ENCODE measurements around the gene MYMX.
A peak's percentile ranks its signal among the peaks of the same experiment; 100 is the strongest.

The MYMX gene

GRCh38 chr6:44234101-44235025 is 17.6 kb downstream of the MYMX start:
- DNase-seq = no peak

GRCh38 chr6:44235269-44235668 is 18.5 kb downstream of the MYMX start:
- no peak for DNase-seq

DNA sequence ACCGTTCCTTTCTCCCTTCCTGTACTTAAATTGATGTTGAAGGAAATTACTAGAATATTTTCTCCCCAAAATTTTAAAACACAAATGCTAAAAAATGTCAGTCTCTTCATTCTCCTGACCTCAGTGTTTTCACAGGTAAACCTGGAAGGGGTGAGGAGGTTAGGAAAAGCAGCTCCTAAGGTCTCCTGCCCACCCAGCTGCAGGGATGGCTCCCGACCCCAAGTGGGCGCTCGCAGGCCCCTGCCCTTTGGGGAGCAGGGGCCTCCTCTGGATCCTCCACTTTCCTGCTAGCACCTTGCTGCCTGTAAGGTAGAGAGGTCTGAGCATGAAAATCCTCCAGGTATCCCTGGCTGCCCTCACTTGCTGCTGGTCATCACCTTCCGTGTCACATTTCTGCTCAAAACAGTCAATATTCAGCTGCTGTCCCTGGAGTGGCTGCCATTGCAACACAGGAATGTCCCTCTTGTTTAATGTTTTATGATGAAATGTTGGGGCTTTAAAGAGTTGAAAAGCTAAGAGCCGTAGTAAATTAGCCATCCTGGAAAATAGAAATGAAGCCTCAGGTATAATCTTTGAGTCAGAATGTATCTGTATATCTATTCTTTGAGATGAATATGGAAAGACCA is 19.3 kb downstream of the MYMX start:
- no peak for DNase-seq

- DNase-seq = peak; percentile 52
Observed at GRCh38 chr6:44237021-44237812, 20.5 kb downstream of the MYMX start.

- DNase-seq = peak; percentile 69
Observed at GRCh38 chr6:44237813-44238433, 21.2 kb downstream of the MYMX start.

DNA sequence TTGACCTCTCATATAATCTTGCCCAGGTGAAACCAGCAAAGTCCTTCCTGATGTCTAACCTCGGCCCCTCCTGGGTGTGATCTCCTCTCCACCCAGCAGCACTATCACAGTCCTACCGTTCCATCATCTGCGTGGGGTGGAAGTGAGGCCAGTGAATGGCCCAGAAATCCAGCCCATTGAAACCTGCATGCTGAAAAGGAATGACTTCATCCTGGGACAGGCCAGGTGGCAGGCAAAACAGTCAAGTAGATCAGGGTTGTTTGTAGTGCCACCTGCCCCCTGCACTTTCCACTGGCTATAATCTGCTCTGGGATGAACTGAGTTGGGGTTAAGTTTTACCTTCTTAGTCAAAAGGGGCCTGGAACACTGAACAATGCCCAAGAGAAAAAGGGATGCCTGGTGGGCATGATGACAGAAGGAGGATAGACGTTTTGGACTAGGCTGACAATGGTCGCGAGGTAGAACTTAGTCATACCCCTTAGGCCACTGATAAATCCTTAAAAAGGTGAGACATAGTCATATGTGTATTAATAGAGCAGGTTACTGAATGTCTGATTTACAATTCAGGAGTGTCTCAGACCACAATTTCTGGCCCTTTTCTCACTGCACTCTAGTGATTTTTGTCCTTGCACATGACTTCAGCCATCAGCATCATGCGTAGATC is 22.1 kb downstream of the MYMX start:
- DNase-seq = no peak

DNA sequence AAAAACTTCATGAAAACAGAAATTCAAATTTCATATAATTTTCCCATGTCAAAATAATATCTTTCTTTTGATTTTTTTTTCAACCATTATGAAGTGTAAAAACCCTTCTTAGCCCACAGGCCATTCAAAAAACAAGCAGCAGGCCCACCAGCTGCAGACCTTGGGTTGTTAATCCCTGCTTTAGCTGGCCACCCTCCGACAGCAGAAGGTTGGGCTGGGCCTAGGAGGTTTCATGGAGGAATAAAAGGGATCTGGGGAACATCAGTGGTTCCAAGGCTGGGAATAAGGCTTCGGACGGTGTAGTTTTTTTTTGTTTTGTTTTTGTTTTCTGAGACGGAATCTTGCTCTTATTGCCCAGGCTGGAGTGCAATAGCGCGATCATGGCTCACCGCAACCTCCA is 26.6 kb downstream of the MYMX start:
- no peak for DNase-seq

GRCh38 chr6:44245391-44245911 is 28.7 kb downstream of the MYMX start:
- no peak for DNase-seq

DNA sequence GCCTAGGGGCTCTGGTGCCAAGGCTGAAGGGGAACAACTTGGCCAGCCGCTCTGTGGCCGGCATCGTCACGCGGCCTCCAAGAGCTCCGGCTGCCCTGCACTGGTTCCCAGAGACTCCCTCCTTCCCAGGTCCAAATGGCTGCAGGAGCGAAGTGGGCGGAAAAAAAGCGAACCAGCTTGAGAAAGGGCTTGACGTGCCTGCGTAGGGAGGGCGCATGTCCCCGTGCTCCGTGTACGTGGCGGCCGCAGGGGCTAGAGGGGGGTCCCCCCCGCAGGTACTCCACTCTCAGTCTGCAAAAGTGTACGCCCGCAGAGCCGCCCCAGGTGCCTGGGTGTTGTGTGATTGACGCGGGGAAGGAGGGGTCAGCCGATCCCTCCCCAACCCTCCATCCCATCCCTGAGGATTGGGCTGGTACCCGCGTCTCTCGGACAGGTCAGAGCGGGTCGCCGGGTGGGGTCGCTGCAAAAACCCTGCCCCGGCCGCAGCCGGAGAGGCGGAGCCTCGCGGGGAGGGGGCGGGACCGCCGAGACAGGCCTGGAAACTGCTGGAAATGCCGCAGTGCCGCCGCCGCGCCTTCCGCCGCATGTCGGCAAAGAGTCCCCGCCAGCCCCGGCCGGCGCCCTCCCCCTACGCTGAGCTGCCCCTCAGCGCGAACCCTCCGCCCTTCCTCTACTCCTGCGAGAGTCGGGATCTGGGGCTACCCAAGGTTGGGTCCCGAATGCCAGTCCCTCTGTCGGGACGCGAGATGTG is 29.4 kb downstream of the MYMX start:
- DNase-seq = peak; percentile 75

DNA sequence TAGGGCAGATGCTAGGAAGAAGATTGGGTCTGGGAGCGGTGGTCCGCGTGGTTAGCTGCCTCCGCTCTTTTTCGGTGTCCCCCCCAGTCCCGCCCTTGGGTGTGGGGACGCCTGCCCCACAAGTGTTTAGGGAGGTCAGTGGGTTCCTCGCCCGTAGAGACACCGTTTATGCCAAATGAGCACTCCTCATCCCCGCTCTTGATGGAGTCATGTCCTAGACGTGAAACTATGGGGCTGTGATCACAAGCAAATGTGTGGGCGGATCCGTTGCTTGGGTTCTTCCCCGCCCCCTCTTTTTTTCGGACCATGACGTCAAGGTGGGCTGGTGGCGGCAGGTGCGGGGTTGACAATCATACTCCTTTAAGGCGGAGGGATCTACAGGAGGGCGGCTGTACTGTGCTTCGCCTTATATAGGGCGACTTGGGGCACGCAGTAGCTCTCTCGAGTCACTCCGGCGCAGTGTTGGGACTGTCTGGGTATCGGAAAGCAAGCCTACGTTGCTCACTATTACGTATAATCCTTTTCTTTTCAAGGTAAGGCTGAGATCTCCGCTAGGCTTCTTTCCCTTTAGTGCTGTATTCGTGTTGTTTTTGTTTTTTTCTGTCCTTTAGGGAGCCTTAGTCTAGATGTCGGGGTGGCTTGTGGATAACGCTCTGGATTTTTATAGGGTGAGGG is 30.1 kb downstream of the MYMX start, which contains the start of gene HSP90AB1:
TSS of gene HSP90AB1 (plus strand) at position 439 of the 675 bp plus-strand sequence. CDS start 1,529 bp downstream, outside the sequence.
- peak; percentile 95 for DNase-seq

DNA sequence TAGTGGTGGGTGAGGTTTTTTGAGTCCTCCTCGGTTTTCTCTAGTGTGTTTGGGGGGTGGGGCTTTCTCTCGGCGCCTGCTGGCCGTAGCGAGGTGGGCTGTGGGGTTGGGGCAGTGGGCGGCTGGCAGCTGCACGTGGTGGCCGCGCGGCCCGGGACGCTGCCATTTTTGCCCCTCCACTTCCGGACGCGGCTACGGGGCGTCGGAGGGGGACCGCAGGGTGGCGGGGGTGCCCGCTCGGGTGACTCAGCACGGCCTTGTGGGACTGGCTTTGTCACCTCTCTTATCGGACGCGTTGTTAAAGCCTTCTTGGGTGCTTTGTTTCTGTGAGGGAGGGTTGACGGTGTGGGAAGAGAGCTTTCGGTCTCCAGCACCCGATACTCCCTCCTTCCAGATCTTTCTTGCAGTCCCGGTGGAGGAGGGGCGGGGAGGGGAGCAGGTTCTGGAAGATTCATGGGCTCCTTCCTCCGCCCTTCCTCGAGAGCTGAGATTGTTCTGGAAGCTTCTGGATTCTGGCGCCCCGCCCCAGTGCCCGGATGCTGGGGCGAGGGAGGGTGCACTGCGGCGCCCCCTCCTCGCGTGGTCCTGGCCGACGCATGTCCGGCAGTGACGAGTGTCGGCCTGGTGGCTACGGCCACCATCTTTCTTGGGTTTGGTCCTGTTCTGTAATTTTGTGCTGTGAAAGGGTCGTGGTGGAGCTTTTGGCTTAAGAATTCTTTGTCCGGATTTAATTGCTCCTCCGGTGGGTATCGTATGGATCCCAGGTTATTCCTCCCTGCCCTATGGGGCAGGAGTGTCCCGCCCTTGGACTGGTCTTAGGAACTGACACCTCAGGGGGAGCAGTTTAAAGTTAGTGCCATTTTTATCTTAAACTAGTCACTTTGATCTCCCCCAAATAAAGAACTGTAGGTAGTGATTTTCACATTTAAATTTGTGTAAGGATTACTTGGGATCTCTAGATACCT is 30.9 kb downstream of the MYMX start:
- peak; percentile 86 for DNase-seq

GRCh38 chr6:44248579-44248978 is 31.9 kb downstream of the MYMX start:
- no peak for DNase-seq

DNA sequence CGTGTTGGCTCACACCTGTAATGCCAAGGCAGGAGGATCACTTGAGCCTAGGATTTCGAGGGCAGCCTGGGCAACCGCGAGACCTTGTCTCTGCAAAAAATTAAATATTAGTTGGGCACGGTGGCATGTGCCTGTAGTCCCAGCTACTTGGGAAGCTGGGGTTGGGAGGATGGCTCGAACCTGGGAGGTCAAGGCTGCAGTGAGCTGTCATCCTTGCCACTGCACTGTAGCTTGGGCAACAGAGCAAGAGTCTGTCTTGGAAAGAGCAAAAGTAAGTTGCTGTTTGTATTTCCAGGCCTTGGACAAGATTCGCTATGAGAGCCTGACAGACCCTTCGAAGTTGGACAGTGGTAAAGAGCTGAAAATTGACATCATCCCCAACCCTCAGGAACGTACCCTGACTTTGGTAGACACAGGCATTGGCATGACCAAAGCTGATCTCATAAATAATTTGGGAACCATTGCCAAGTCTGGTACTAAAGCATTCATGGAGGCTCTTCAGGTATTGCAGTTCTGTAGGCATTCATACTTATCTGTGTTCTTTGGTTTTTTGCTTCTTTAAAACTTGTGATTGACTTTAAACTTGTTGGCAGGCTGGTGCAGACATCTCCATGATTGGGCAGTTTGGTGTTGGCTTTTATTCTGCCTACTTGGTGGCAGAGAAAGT is 32.5 kb downstream of the MYMX start:
- no peak for DNase-seq

DNA sequence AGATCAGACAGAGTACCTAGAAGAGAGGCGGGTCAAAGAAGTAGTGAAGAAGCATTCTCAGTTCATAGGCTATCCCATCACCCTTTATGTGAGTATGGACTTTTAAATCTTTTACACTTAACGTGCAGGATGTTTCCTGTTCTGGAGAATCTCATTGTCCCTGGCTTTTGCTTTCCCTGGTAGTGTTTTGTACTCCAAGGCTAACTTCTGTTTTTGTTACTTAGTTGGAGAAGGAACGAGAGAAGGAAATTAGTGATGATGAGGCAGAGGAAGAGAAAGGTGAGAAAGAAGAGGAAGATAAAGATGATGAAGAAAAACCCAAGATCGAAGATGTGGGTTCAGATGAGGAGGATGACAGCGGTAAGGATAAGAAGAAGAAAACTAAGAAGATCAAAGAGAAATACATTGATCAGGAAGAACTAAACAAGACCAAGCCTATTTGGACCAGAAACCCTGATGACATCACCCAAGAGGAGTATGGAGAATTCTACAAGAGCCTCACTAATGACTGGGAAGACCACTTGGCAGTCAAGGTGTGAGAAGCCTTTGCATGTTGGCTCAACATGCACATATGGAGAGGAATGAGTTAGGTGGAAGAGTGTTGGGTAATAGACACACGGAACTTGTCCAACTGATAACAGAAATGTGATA is 33.5 kb downstream of the MYMX start:
- no peak for DNase-seq

- DNase-seq = no peak
Observed at GRCh38 chr6:44250718-44251123, 34.0 kb downstream of the MYMX start.

GRCh38 chr6:44251576-44252524 is 35.1 kb downstream of the MYMX start:
- DNase-seq = no peak

Measured in activated CD4-positive, alpha-beta T cell treated with anti-CD3 and anti-CD28 coated beads for 1 hour (primary cell).